H1 (cell line): ENCODE data around the gene PAWR. TPM values are rescaled to one million over a fixed set of nuclear protein-coding genes. Genes with fewer than 3 reads are reported as not detected.

Source experiments
- CTCF ChIA-PET: fragments of 300-600 bp; sonication (Branson Sonifier 250); formaldehyde crosslinking; loops from one replicate; lab custom pipeline; 2021; ENCODE audit not compliant: partially characterized antibody; lab: Charles Lee
- POLR2A ChIA-PET: fragments of 300-600 bp; sonication (Branson Sonifier 250); formaldehyde crosslinking; loops from one replicate; lab custom pipeline; 2021; ENCODE audit warnings: inconsistent platforms; ENCODE audit not compliant: partially characterized antibody; lab: Charles Lee
- DNase-seq, 2 experiments: peaks; one replicate each; pipeline versions ENCODE4 v3.0.0 to v3.0.0-alpha.2; 2010 to 2022; ENCODE audit warnings: low spot score in 2 of 2, low read depth in 1 of 2, mixed read lengths in 1 of 2
- FAIRE-seq: peaks from 2 replicates; lab custom pipeline; 2011; peaks lifted over from hg19 to GRCh38; lab: Jason Lieb, UNC
- H2AFZ ChIP-seq: 2 replicates; pipeline ENCODE4 v1.8.1; 2012; ENCODE audit warnings: low read length, inconsistent platforms
- H2AK5ac ChIP-seq: 2 replicates; pipeline ENCODE4 v1.6.1; 2013; ENCODE audit warnings: low read depth, low read length
- H2BK120ac ChIP-seq: replicated peaks from 2 replicates; pipeline ENCODE3; 2013; ENCODE audit warnings: low read depth, low read length, inconsistent platforms
- H2BK12ac ChIP-seq: 2 replicates; pipeline ENCODE4 v1.6.1; 2013; ENCODE audit warnings: low read depth, low read length
- H2BK15ac ChIP-seq: 2 replicates; pipeline ENCODE4 v1.6.1; 2013; ENCODE audit warnings: low read length
- H2BK20ac ChIP-seq: 2 replicates; pipeline ENCODE4 v1.6.1; 2013; ENCODE audit warnings: low read length
- H2BK5ac ChIP-seq: 2 replicates; pipeline ENCODE4 v1.6.1; 2013; ENCODE audit warnings: low read depth, low read length
- H3K14ac ChIP-seq: 2 replicates; pipeline ENCODE4 v1.6.1; 2013; ENCODE audit warnings: inconsistent platforms; ENCODE audit not compliant: insufficient read length
- H3K18ac ChIP-seq: 2 replicates; pipeline ENCODE4 v1.6.1; 2013; ENCODE audit warnings: low read length; ENCODE audit errors: extremely low read depth
- H3K23ac ChIP-seq: 2 replicates; pipeline ENCODE4 v1.6.1; 2013; ENCODE audit warnings: inconsistent platforms; ENCODE audit not compliant: insufficient read length
- H3K23me2 ChIP-seq: 2 replicates; pipeline ENCODE4 v1.6.1; 2013; ENCODE audit warnings: low read depth, low read length
- H3K27ac ChIP-seq: 2 replicates; pipeline ENCODE4 v1.6.1; 2011; ENCODE audit warnings: low read depth, low read length, inconsistent platforms
- H3K27me3 ChIP-seq, 4 experiments: replicated peaks in 1 of 4; 1 replicate in 1 of 4; 2 replicates in 3 of 4; pipeline versions ENCODE4 v1.6.1 to v1.8.1; 2011 to 2013; ENCODE audit warnings: low read length in 3 of 4, mild to moderate bottlenecking in 3 of 4, inconsistent platforms in 2 of 4, mixed read lengths in 2 of 4, moderate library complexity in 1 of 4; ENCODE audit not compliant: control insufficient read depth in 3 of 4, insufficient read depth in 3 of 4; ENCODE audit errors: extremely low read depth in 1 of 4
- H3K36me3 ChIP-seq, 4 experiments: 2 replicates each; pipeline versions ENCODE4 v1.6.1 to v1.8.1; 2011 to 2013; ENCODE audit warnings: mild to moderate bottlenecking in 4 of 4, low read length in 3 of 4, moderate library complexity in 2 of 4, control low read depth in 1 of 4, inconsistent platforms in 1 of 4; ENCODE audit not compliant: insufficient read depth in 4 of 4, control insufficient read depth in 2 of 4
- H3K4ac ChIP-seq: replicated peaks from 2 replicates; pipeline ENCODE3; 2013; ENCODE audit warnings: low read length, low read depth, mixed read lengths, inconsistent platforms; ENCODE audit not compliant: insufficient read length
- H3K4me1 ChIP-seq, 4 experiments: replicated peaks in 1 of 4; 1 replicate in 1 of 4; 2 replicates in 3 of 4; pipeline versions ENCODE4 v1.6.1 to v1.8.1; 2011 to 2013; ENCODE audit warnings: low read length in 3 of 4, inconsistent platforms in 2 of 4, mixed read lengths in 1 of 4; ENCODE audit not compliant: insufficient read depth in 4 of 4, control insufficient read depth in 3 of 4
- H3K4me2 ChIP-seq, 2 experiments: 2 replicates each; pipeline versions ENCODE4 v1.6.1 to v1.8.1; 2011 to 2013; ENCODE audit warnings: low read depth in 2 of 2, low read length in 2 of 2, control low read depth in 1 of 2, inconsistent platforms in 1 of 2, mild to moderate bottlenecking in 1 of 2; ENCODE audit not compliant: insufficient read depth in 1 of 2
- H3K4me3 ChIP-seq, 4 experiments: fragments of 200-600, 300-600 bp in 1 of 4; sonication (generic), shearing (Covaris generic), sonication (Bioruptor Twin) in 1 of 4; 2 replicates each; pipeline versions ENCODE4 v1.5.1 to v1.8.1; 2011 to 2016; ENCODE audit warnings: low read length in 4 of 4, low read depth in 3 of 4, control low read depth in 2 of 4, inconsistent platforms in 2 of 4, mild to moderate bottlenecking in 2 of 4, mixed read lengths in 1 of 4, moderate library complexity in 1 of 4; ENCODE audit not compliant: insufficient read depth in 2 of 4; ENCODE audit errors: extremely low read depth in 1 of 4
- H3K56ac ChIP-seq: replicated peaks from 2 replicates; pipeline ENCODE3; 2013; ENCODE audit warnings: low read depth, mild to moderate bottlenecking, mixed read lengths, low read length, inconsistent platforms; ENCODE audit not compliant: insufficient read length
- H3K79me1 ChIP-seq: 2 replicates; pipeline ENCODE4 v1.6.1; 2013; ENCODE audit warnings: low read depth, low read length, control low read depth
- H3K79me2 ChIP-seq, 2 experiments: 2 replicates each; pipeline versions ENCODE4 v1.6.1 to v1.8.1; 2012 to 2013; ENCODE audit warnings: low read length in 2 of 2, mild to moderate bottlenecking in 2 of 2, inconsistent platforms in 1 of 2; ENCODE audit not compliant: insufficient read depth in 2 of 2, control insufficient read depth in 1 of 2
- H3K9ac ChIP-seq, 4 experiments: replicated peaks in 1 of 4; 1 replicate in 1 of 4; 2 replicates in 3 of 4; pipeline versions ENCODE4 v1.6.1 to v1.8.1; 2011 to 2013; ENCODE audit warnings: low read depth in 3 of 4, low read length in 3 of 4, control low read depth in 2 of 4, mild to moderate bottlenecking in 2 of 4, moderate library complexity in 2 of 4, inconsistent platforms in 1 of 4; ENCODE audit errors: extremely low read depth in 1 of 4
- H3K9me3 ChIP-seq, 2 experiments: 2 replicates each; pipeline versions ENCODE4 v1.6.1 to v1.8.1; 2012 to 2013; ENCODE audit warnings: mild to moderate bottlenecking in 2 of 2, moderate library complexity in 2 of 2, control low read depth in 1 of 2, inconsistent platforms in 1 of 2, low read depth in 1 of 2, low read length in 1 of 2, mixed read lengths in 1 of 2; ENCODE audit not compliant: insufficient read depth in 2 of 2
- H4K20me1 ChIP-seq, 2 experiments: replicated peaks in 1 of 2; 2 replicates each; pipeline versions ENCODE3 to v1.8.1; 2011 to 2013; ENCODE audit warnings: inconsistent platforms in 2 of 2, low read length in 2 of 2, mild to moderate bottlenecking in 1 of 2; ENCODE audit not compliant: insufficient read depth in 2 of 2, control insufficient read depth in 1 of 2
- H4K5ac ChIP-seq: 2 replicates; pipeline ENCODE4 v1.6.1; 2013; ENCODE audit warnings: low read length, low read depth, mixed read lengths, inconsistent platforms; ENCODE audit not compliant: insufficient read length
- H4K8ac ChIP-seq: 2 replicates; pipeline ENCODE4 v1.8.0; 2013; ENCODE audit warnings: mild to moderate bottlenecking, moderate library complexity, low read length, inconsistent platforms; ENCODE audit not compliant: insufficient read depth; ENCODE audit errors: extremely low read depth
- H4K91ac ChIP-seq: replicated peaks from 2 replicates; pipeline ENCODE3; 2013; ENCODE audit warnings: low read length, mixed read lengths, inconsistent platforms; ENCODE audit not compliant: insufficient read length
- FOSL1 ChIP-seq: IDR thresholded peaks from 2 replicates; pipeline ENCODE4 v1.6.1; 2011; ENCODE audit warnings: mild to moderate bottlenecking, low read depth, low read length, moderate library complexity; ENCODE audit not compliant: insufficient read depth
- KDM5A ChIP-seq: fragments of 200-600 bp; IDR thresholded peaks from 2 replicates; pipeline ENCODE4 v1.7.1; 2012; ENCODE audit warnings: mild to moderate bottlenecking, low read length, inconsistent platforms, mixed read lengths
- POLR2A ChIP-seq, 2 experiments: IDR thresholded peaks; 1 replicate in 1 of 2; 2 replicates in 1 of 2; pipeline ENCODE4 v1.6.1; 2011; ENCODE audit warnings: low read depth in 2 of 2, low read length in 2 of 2, mild to moderate bottlenecking in 2 of 2; ENCODE audit errors: control extremely low read depth in 1 of 2
- POLR2AphosphoS5 ChIP-seq: IDR thresholded peaks from 2 replicates; pipeline ENCODE4 v1.6.1; 2011; ENCODE audit warnings: low read depth, low read length
- POU5F1 ChIP-seq: IDR thresholded peaks from 2 replicates; pipeline ENCODE4 v1.6.1; 2011; ENCODE audit warnings: low read depth, mild to moderate bottlenecking, low read length, moderate library complexity
- RFX5 ChIP-seq: IDR thresholded peaks from 2 replicates; pipeline ENCODE4 v1.6.1; 2011; ENCODE audit warnings: low read depth, low read length, improper control_type of control experiment, borderline replicate concordance
- SIX5 ChIP-seq: IDR thresholded peaks from 2 replicates; pipeline ENCODE4 v1.6.1; 2011; ENCODE audit warnings: mild to moderate bottlenecking, low read depth, low read length
- WGBS, 2 experiments: shearing (Covaris generic) in 1 of 2; methylation state at CpG; one replicate each; pipeline versions ENCODE4 v1.1.6 to v1.1.7; 2013 to 2015; ENCODE audit warnings: low lambda C conversion rate in 2 of 2, mixed read lengths in 2 of 2, inconsistent platforms in 1 of 2, low coverage in 1 of 2, missing lambda C conversion rate in 1 of 2; ENCODE audit not compliant: insufficient replicate concordance in 2 of 2, insufficient coverage in 1 of 2, insufficient read length in 1 of 2; ENCODE audit errors: extremely low coverage in 1 of 2, missing lambda C conversion rate in 1 of 2; 5-methylcytosine and 5-hydroxymethylcytosine counted together
- polyA plus RNA-seq, 7 experiments: library from polyadenylated mRNA; depleted of rRNA in 3 of 7; stranded (reverse) in 5 of 7; unstranded in 2 of 7; fragments of >200 nt in 5 of 7; fragments of 200-250 nt in 2 of 7; gene quantifications; 1 replicate in 5 of 7; 2 replicates in 1 of 7; 4 replicates in 1 of 7; pipeline versions ENCODE4 v1.2.1 to v1.2.3, GENCODE V29; 2011 to 2013; ENCODE audit warnings: missing spikeins in 2 of 7, mixed read lengths in 2 of 7
- total RNA-seq: library from RNA; stranded (reverse); fragmentation: NEBNext Ultra II Directional; extraction: Animal tissue kit (Norgen Biotek cat#: 25700); gene quantifications from 2 replicates; pipeline ENCODE4 v1.2.1, GENCODE V29; 2021
- TF ChIP-seq, protein P1 (sequence below): IDR thresholded peaks from 2 replicates; pipeline ENCODE4 v1.6.1; 2012; ENCODE audit warnings: inconsistent platforms

The PAWR gene
- total and polyA plus RNA-seq, 2 of the 8 experiments (the other 6 are each of a cell fraction or from before 2014, with no cell fraction given) = 28.3 to 327 TPM

DNA sequence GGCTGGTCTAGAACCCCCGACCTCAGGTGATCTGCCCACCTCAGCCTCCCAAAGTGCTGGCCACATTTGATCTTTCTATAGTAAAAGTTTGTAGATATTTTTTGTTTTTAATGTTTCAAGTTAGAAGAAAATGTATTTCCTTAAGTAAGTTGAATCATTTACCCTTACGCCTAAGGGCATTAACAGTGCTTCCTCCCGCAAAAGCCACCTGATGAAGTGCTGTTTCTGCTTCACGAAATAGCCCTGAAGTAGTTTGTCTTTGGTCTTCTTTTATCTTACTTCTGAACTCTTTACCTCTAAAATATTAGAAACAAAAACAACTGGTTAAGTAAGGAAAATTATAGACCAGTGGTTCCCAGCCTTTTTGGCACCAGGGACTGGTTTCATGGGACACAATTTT lies 22.7 kb downstream of the PAWR start:
- H3K23me2 ChIP-seq = 0 out of 2 replicates have a peak, but pooled peaks cover 3% of the 10 kb centered on the region
- H3K23ac ChIP-seq = no peak overlapping the region
- H2AK5ac ChIP-seq = no peak overlapping the region
- H2BK15ac ChIP-seq = no peak overlapping the region
- H2BK20ac ChIP-seq = no peak overlapping the region
- no peak overlapping the region for H3K18ac ChIP-seq
- no peak overlapping the region for H2BK5ac ChIP-seq
- ChIA-PET CTCF (no interaction called here), POLR2A (no interaction called here)
- no peak overlapping the region for H2BK12ac ChIP-seq
- H3K56ac ChIP-seq = no peak overlapping the region
- H4K91ac ChIP-seq = no peak overlapping the region
- no peak overlapping the region for H3K9ac ChIP-seq
- no peak overlapping the region for H3K14ac ChIP-seq
- H3K4ac ChIP-seq = no peak overlapping the region
- H4K8ac ChIP-seq = no peak overlapping the region
- no peaks in the 10 kb centered on the region for H3K27me3 ChIP-seq
- DNase-seq (no peak), FAIRE-seq (no peak)
- H3K4me3 ChIP-seq = no peak overlapping the region
- TF ChIP-seq POLR2A (IDR thresholded peaks at IDR 0.05; ENCODE audit: control extremely low read depth in 1 of 2, low read depth in 2 of 2, low read length in 2 of 2) (no peak), KDM5A (no peak), POU5F1 (no peak), RFX5 (no peak), SIX5 (no peak), POLR2AphosphoS5 (no peak), FOSL1 (no peak)
- TF ChIP-seq, protein P1, sequence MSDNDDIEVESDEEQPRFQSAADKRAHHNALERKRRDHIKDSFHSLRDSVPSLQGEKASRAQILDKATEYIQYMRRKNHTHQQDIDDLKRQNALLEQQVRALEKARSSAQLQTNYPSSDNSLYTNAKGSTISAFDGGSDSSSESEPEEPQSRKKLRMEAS = no peak
- no peak overlapping the region for H2AFZ ChIP-seq
- no peaks in the 10 kb centered on the region for H3K79me1 ChIP-seq
- H2BK120ac ChIP-seq = no peak overlapping the region
- peaks cover 0 to 15% (median 9%) of the 10 kb centered on the region in 4 experiments; a peak in 4 of 7 replicates for H3K4me1 ChIP-seq
- H3K27ac ChIP-seq = no peak overlapping the region
- H4K20me1 ChIP-seq = peaks cover 10 to 14% of the 10 kb centered on the region in 2 experiments
- H3K36me3 ChIP-seq = peaks cover 0 to 26% (median 7%) of the 10 kb centered on the region in 4 experiments; a peak in 3 of 8 replicates
- H4K5ac ChIP-seq = no peak overlapping the region
- H3K4me2 ChIP-seq = no peak overlapping the region
- peaks cover 22 to 100% of the 10 kb centered on the region in 2 experiments for H3K79me2 ChIP-seq
- WGBS, 2 experiments = 94% methylated on average over 4 of the region's 4 CpGs; no CpG with 5 or more reads in 1 of the 2 experiments
- H3K9me3 ChIP-seq = no peaks in the 10 kb centered on the region
